ENCODE data around the gene SAMHD1. TPM values are rescaled to one million over a fixed set of nuclear protein-coding genes. Genes with fewer than 3 reads are reported as not detected.
"Not testable (repeated sequence)": the region's sequence is repeated elsewhere in the genome, so short reads cannot be mapped to it uniquely, and the experiment has no call there.

Gene SAMHD1
- total and polyA plus RNA-seq, 5 donors = 67.5 to 161 (median 106) TPM

- Histone ChIP-seq H3K4me1 (ENCODE audit: control insufficient read depth, insufficient read depth, low read length) (no peaks in the 10 kb centered on the region), H3K27me3 (ENCODE audit: control insufficient read depth, insufficient read depth) (no peaks in the 10 kb centered on the region), H3K27ac (ENCODE audit: low read length) (no peak overlapping the region), H3K9me3 (ENCODE audit: control insufficient read depth, low read length) (no peaks in the 10 kb centered on the region), H3K4me3 (ENCODE audit: low read length) (no peak overlapping the region)
- intact Hi-C loops (cut with DNase I) = no loop called here
- DNase-seq (no peak), ATAC-seq (no peak)
- 60% methylated on average over 3 of the region's 3 CpGs for WGBS
Measured at GRCh38 chr20:36975099-36975818, 23.8 kb upstream of the SAMHD1 start.

- intact Hi-C loops (cut with DNase I) = no loop called here
Measured at GRCh38 chr20:36974660-36975059, 23.2 kb upstream of the SAMHD1 start.

GRCh38 chr20:36971103-36971502 is 19.6 kb upstream of the SAMHD1 start:
- Histone ChIP-seq H3K27ac (ENCODE audit: low read length) (no peak overlapping the region), H3K4me1 (ENCODE audit: control insufficient read depth, insufficient read depth, low read length) (no peaks in the 10 kb centered on the region), H3K27me3 (ENCODE audit: control insufficient read depth, insufficient read depth) (no peaks in the 10 kb centered on the region), H3K9me3 (ENCODE audit: control insufficient read depth, low read length) (no peaks in the 10 kb centered on the region), H3K4me3 (ENCODE audit: low read length) (no peak overlapping the region)
- no peak for ATAC-seq
- intact Hi-C loops (cut with DNase I) = no loop called here
- DNase-seq = no peak
- 65% methylated on average over 1 of the region's 1 CpG for WGBS

More at GRCh38 chr20:36974660-36975059, 23.2 kb upstream of the SAMHD1 start:
- Histone ChIP-seq H3K4me3 (ENCODE audit: low read length) (no peak overlapping the region), H3K9me3 (ENCODE audit: control insufficient read depth, low read length) (no peaks in the 10 kb centered on the region), H3K27me3 (ENCODE audit: control insufficient read depth, insufficient read depth) (no peaks in the 10 kb centered on the region), H3K4me1 (ENCODE audit: control insufficient read depth, insufficient read depth, low read length) (no peaks in the 10 kb centered on the region), H3K27ac (ENCODE audit: low read length) (no peak overlapping the region)
- 89% methylated on average over 3 of the region's 3 CpGs for WGBS
- DNase-seq (no peak), ATAC-seq (no peak)

- Histone ChIP-seq H3K4me3 (ENCODE audit: low read length) (no peak overlapping the region), H3K4me1 (ENCODE audit: control insufficient read depth, insufficient read depth, low read length) (no peaks in the 10 kb centered on the region), H3K27me3 (ENCODE audit: control insufficient read depth, insufficient read depth) (no peaks in the 10 kb centered on the region), H3K27ac (ENCODE audit: low read length) (no peak overlapping the region), H3K9me3 (ENCODE audit: control insufficient read depth, low read length) (no peaks in the 10 kb centered on the region)
- intact Hi-C loops (cut with DNase I) = no loop called here
- no peak for DNase-seq
- ATAC-seq = peak; percentile 14 to 40
- WGBS = 72% methylated on average over 10 of the region's 10 CpGs
Measured at GRCh38 chr20:36969478-36970186, 18.1 kb upstream of the SAMHD1 start.

- intact Hi-C loops (cut with DNase I) = no loop called here
- WGBS = 88% methylated on average over 4 of the region's 4 CpGs
- H3K27ac ChIP-seq (ENCODE audit: low read length) = no peak overlapping the region
Measured at GRCh38 chr20:36969051-36969450, 17.5 kb upstream of the SAMHD1 start.

GRCh38 chr20:36967636-36968035 is 16.1 kb upstream of the SAMHD1 start:
- H3K9me3 ChIP-seq (ENCODE audit: control insufficient read depth, low read length) = no peaks in the 10 kb centered on the region
- 92% methylated on average over 5 of the region's 5 CpGs for WGBS
- H3K27me3 ChIP-seq (ENCODE audit: control insufficient read depth, insufficient read depth) = no peaks in the 10 kb centered on the region
- DNase-seq (no peak), ATAC-seq (no peak)
- no peak overlapping the region for H3K4me3 ChIP-seq (ENCODE audit: low read length)
- no peak overlapping the region for H3K27ac ChIP-seq (ENCODE audit: low read length)
- no peaks in the 10 kb centered on the region for H3K4me1 ChIP-seq (ENCODE audit: control insufficient read depth, insufficient read depth, low read length)
- intact Hi-C loops (cut with DNase I) = no loop called here

More at GRCh38 chr20:36969051-36969450, 17.5 kb upstream of the SAMHD1 start:
- Histone ChIP-seq H3K9me3 (ENCODE audit: control insufficient read depth, low read length) (no peaks in the 10 kb centered on the region), H3K4me1 (ENCODE audit: control insufficient read depth, insufficient read depth, low read length) (no peaks in the 10 kb centered on the region), H3K4me3 (ENCODE audit: low read length) (no peak overlapping the region), H3K27me3 (ENCODE audit: control insufficient read depth, insufficient read depth) (no peaks in the 10 kb centered on the region)
- DNase-seq (no peak), ATAC-seq (peak in 1 of 2 donors; percentile 16)

GRCh38 chr20:36966965-36967364 is 15.5 kb upstream of the SAMHD1 start:
- H3K27me3 ChIP-seq (ENCODE audit: control insufficient read depth, insufficient read depth); DNase-seq; H3K9me3 ChIP-seq (ENCODE audit: control insufficient read depth, low read length); intact Hi-C loops (cut with DNase I); H3K27ac ChIP-seq (ENCODE audit: low read length); H3K4me3 ChIP-seq (ENCODE audit: low read length); H3K4me1 ChIP-seq (ENCODE audit: control insufficient read depth, insufficient read depth, low read length); ATAC-seq: not testable (repeated sequence)
- 93% methylated on average over 3 of the region's 3 CpGs for WGBS

GRCh38 chr20:36962354-36962941 is 10.9 kb upstream of the SAMHD1 start:
- H3K4me3 ChIP-seq (ENCODE audit: low read length); H3K4me1 ChIP-seq (ENCODE audit: control insufficient read depth, insufficient read depth, low read length); H3K9me3 ChIP-seq (ENCODE audit: control insufficient read depth, low read length); H3K27me3 ChIP-seq (ENCODE audit: control insufficient read depth, insufficient read depth); intact Hi-C loops (cut with DNase I); H3K27ac ChIP-seq (ENCODE audit: low read length); DNase-seq; ATAC-seq: not testable (repeated sequence)
- 79% methylated on average over 9 of the region's 9 CpGs for WGBS

GRCh38 chr20:36959242-36959641 is 7.7 kb upstream of the SAMHD1 start:
- Histone ChIP-seq H3K9me3 (ENCODE audit: control insufficient read depth, low read length) (no peaks in the 10 kb centered on the region), H3K4me3 (ENCODE audit: low read length) (no peak overlapping the region), H3K27ac (ENCODE audit: low read length) (no peak overlapping the region), H3K27me3 (ENCODE audit: control insufficient read depth, insufficient read depth) (no peaks in the 10 kb centered on the region), H3K4me1 (ENCODE audit: control insufficient read depth, insufficient read depth, low read length) (no peaks in the 10 kb centered on the region)
- ATAC-seq (no peak), DNase-seq (no peak)
- 83% methylated on average over 4 of the region's 4 CpGs for WGBS
- intact Hi-C loops (cut with DNase I) = no loop called here

GRCh38 chr20:36957875-36958667 is 6.6 kb upstream of the SAMHD1 start:
- no peaks in the 10 kb centered on the region for H3K9me3 ChIP-seq (ENCODE audit: control insufficient read depth, low read length)
- ATAC-seq (peak in 1 of 2 donors; percentile 57), DNase-seq (no peak)
- intact Hi-C loops (cut with DNase I) = no loop called here
- H3K27me3 ChIP-seq (ENCODE audit: control insufficient read depth, insufficient read depth) = no peaks in the 10 kb centered on the region
- no peak overlapping the region for H3K27ac ChIP-seq (ENCODE audit: low read length)
- H3K4me1 ChIP-seq (ENCODE audit: control insufficient read depth, insufficient read depth, low read length) = no peaks in the 10 kb centered on the region
- 85% methylated on average over 10 of the region's 10 CpGs for WGBS
- no peak overlapping the region for H3K4me3 ChIP-seq (ENCODE audit: low read length)
